Activated naive CD8-positive, alpha-beta T cell treated with anti-CD3 and anti-CD28 coated beads, Interleukin-2, amount 50 U/mL, for 24 hours (primary cell): ENCODE data around the gene AFG3L2.

Experiments
- ATAC-seq: fragments of 150-1000 bp; cut with Tn5 transposase; one replicate; pipeline ENCODE4 v1.10.0; 2021
- DNase-seq: peaks from one replicate; pipeline ENCODE4 v3.0.0; 2021
- H3K27ac Mint-ChIP-seq: one replicate; pipeline ENCODE4 v1.8.0; 2021; ENCODE audit warnings: mild to moderate bottlenecking, mixed read lengths
- H3K27me3 Mint-ChIP-seq: one replicate; pipeline ENCODE4 v1.8.0; 2021; ENCODE audit warnings: mixed read lengths
- H3K36me3 Mint-ChIP-seq: one replicate; pipeline ENCODE4 v1.8.0; 2021; ENCODE audit warnings: low read depth, mixed read lengths
- H3K4me1 Mint-ChIP-seq: one replicate; pipeline ENCODE4 v1.8.0; 2021; ENCODE audit warnings: mixed read lengths
- H3K4me3 Mint-ChIP-seq: one replicate; pipeline ENCODE4 v1.8.0; 2021; ENCODE audit warnings: mild to moderate bottlenecking, moderate library complexity, mixed read lengths
- H3K9me3 Mint-ChIP-seq: one replicate; pipeline ENCODE4 v1.8.0; 2021; ENCODE audit warnings: mixed read lengths

Gene AFG3L2

GRCh38 chr18:12313530-12314245 is 63.3 kb downstream of the AFG3L2 start:
- Mint-ChIP-seq H3K27ac (no peak overlapping the region), H3K36me3 (peaks cover 24% of the 10 kb centered on the region), H3K4me3 (no peak overlapping the region), H3K9me3 (peaks cover 14% of the 10 kb centered on the region), H3K27me3 (peaks cover 14% of the 10 kb centered on the region), H3K4me1 (peaks cover 18% of the 10 kb centered on the region)
- no peak for DNase-seq
- no peak for ATAC-seq

DNA sequence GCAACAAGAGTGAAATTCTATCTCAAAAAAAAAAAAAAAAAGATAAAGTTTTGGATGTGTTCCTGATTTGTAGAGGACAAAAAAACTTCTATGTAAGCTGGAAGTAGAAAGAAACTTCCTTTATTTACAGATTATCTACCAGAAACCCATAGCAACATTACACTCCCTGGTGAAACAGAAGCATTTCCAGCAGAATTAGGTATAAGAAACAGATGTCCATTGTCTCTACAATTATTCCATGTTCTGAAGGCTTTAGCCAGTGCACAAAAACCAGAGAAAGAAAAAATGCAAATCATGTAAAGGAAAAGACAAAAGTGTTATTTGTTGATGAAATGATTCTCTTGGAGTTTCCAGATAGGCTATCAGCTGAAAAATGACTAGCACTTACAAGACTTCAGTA is 64.1 kb downstream of the AFG3L2 start:
- peaks cover 24% of the 10 kb centered on the region for H3K36me3 Mint-ChIP-seq
- no peak overlapping the region for H3K27ac Mint-ChIP-seq

GRCh38 chr18:12310762-12311161 is 66.3 kb downstream of the AFG3L2 start:
- ATAC-seq = no peak
- Mint-ChIP-seq H3K27ac (no peak overlapping the region), H3K9me3 (peaks cover 14% of the 10 kb centered on the region), H3K4me3 (no peak overlapping the region), H3K27me3 (peaks cover 34% of the 10 kb centered on the region), H3K4me1 (peaks cover 22% of the 10 kb centered on the region), H3K36me3 (peaks cover 24% of the 10 kb centered on the region)
- no peak for DNase-seq

More for the DNA sequence above, 64.1 kb downstream of the AFG3L2 start:
- no peak for DNase-seq
- H3K4me1 Mint-ChIP-seq = peaks cover 17% of the 10 kb centered on the region
- no peak for ATAC-seq
- H3K4me3 Mint-ChIP-seq = no peak overlapping the region
- peaks cover 14% of the 10 kb centered on the region for H3K9me3 Mint-ChIP-seq
- peaks cover 17% of the 10 kb centered on the region for H3K27me3 Mint-ChIP-seq

- H3K4me1 Mint-ChIP-seq = peaks cover 19% of the 10 kb centered on the region
- H3K27ac Mint-ChIP-seq = no peak overlapping the region
- peaks cover 38% of the 10 kb centered on the region for H3K27me3 Mint-ChIP-seq
- ATAC-seq (no peak), DNase-seq (no peak)
- peak overlapping the region; percentile 74 for H3K4me3 Mint-ChIP-seq
- H3K9me3 Mint-ChIP-seq = peaks cover 14% of the 10 kb centered on the region
- peaks cover 24% of the 10 kb centered on the region for H3K36me3 Mint-ChIP-seq
Measured at GRCh38 chr18:12309683-12310198, 67.3 kb downstream of the AFG3L2 start.

DNA sequence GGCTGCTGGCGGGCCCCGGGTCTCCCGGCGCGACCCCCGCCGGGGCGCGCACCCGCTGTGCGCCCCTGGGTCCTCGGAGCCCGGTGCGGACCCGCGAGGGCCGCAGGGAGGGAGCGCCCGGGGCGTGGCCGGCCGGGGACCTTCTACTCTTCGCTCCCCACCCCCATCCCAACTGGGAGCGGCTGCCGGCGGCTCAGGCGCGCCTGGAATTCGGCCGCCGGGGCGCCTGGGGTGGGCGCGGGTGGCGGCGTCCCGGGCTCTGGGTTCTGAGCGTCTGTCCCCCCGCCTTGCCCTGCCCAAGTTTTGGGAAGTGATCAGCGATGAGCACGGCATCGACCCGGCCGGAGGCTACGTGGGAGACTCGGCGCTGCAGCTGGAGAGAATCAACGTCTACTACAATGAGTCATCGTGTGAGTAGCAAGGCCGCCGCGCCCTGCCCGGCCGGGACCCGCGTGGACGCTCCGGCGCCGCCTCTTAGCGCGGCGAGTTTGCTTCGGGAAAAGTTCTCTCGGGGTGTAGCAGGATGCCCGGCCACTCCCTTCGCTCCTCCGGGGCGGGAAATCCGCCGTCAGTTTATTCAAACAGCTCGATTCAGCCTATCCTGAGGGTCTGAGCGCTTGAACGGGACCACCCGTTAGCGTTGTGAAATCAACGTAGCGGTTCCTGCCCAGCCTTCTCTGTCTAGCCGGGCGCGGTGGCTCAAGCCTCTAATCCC is 68.5 kb downstream of the AFG3L2 start:
- Mint-ChIP-seq H3K4me1 (peaks cover 19% of the 10 kb centered on the region), H3K9me3 (peaks cover 14% of the 10 kb centered on the region), H3K27ac (no peak overlapping the region), H3K36me3 (peaks cover 24% of the 10 kb centered on the region), H3K27me3 (peaks cover 41% of the 10 kb centered on the region), H3K4me3 (peak overlapping the region; percentile 74)
- ATAC-seq (peak; percentile 75), DNase-seq (peak; percentile 53)

GRCh38 chr18:12307701-12308385 is 69.2 kb downstream of the AFG3L2 start, which contains the start of gene TUBB6:
Gene TUBB6 (plus strand): TSS chr18:12308241. CDS start chr18:12308293, 52 bp downstream.
- H3K27ac Mint-ChIP-seq = peak within 1 kb of the TSS; percentile 59
- peak; percentile 62 for DNase-seq
- H3K4me3 Mint-ChIP-seq = peak within 1 kb of the TSS; percentile 75
- peaks cover 14% of the 10 kb centered on the region for H3K9me3 Mint-ChIP-seq
- H3K36me3 Mint-ChIP-seq = peaks cover 19% of the 10 kb centered on the region
- ATAC-seq = peak; percentile 70
- H3K27me3 Mint-ChIP-seq = peaks cover 41% of the 10 kb centered on the region
- H3K4me1 Mint-ChIP-seq = peaks cover 19% of the 10 kb centered on the region

- no peak for DNase-seq
- Mint-ChIP-seq H3K27me3 (peaks cover 41% of the 10 kb centered on the region), H3K4me3 (peak overlapping the region; percentile 75), H3K27ac (peak overlapping the region; percentile 59), H3K36me3 (peaks cover 19% of the 10 kb centered on the region), H3K9me3 (peaks cover 14% of the 10 kb centered on the region), H3K4me1 (peaks cover 19% of the 10 kb centered on the region)
- ATAC-seq = no peak
Measured at GRCh38 chr18:12306752-12307700, 70.0 kb downstream of the AFG3L2 start.

DNA sequence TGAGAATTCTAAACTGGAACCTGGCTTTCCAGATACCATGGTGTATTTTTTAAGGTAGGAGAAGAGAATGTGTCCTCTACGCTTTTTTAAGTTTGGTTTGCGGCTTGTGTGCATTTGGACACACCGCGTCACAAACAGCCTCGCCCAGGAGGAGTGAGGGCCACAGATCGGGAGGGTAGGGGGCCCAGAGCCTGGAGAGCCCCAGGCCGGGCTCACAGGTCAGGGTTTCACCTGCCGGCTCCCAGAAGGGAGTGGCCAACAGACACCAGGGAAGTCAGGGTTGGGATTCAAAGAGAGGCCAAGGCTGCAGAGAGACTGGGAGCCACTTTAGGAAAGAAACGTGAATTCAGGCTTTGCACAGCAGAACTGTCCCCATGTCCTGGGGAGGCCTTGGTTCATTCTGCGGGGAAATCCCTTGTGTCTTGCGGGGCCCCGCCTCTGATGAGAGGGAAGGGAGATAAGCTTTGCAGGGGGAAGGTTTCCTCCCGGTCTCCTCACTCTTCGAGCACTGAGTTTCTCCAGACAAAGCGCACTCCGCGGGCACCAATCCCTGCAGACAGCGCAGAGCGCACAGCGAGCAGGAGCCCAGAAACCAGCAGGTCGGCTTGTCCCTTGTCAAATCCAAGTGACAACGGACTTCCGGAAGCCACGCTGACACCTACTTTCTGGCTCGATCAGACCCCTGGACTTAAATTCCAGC is 70.9 kb downstream of the AFG3L2 start:
- peaks cover 19% of the 10 kb centered on the region for H3K4me1 Mint-ChIP-seq
- H3K27me3 Mint-ChIP-seq = peaks cover 41% of the 10 kb centered on the region
- ATAC-seq (no peak), DNase-seq (no peak)
- H3K27ac Mint-ChIP-seq = no peak overlapping the region
- no peak overlapping the region for H3K4me3 Mint-ChIP-seq
- H3K9me3 Mint-ChIP-seq = peaks cover 7% of the 10 kb centered on the region
- H3K36me3 Mint-ChIP-seq = peaks cover 12% of the 10 kb centered on the region

GRCh38 chr18:12305211-12305610 is 71.8 kb downstream of the AFG3L2 start:
- Mint-ChIP-seq H3K4me3 (no peak overlapping the region), H3K36me3 (peaks cover 5% of the 10 kb centered on the region), H3K9me3 (no peaks in the 10 kb centered on the region), H3K4me1 (peaks cover 19% of the 10 kb centered on the region), H3K27ac (no peak overlapping the region), H3K27me3 (peaks cover 36% of the 10 kb centered on the region)
- ATAC-seq (no peak), DNase-seq (no peak)

DNA sequence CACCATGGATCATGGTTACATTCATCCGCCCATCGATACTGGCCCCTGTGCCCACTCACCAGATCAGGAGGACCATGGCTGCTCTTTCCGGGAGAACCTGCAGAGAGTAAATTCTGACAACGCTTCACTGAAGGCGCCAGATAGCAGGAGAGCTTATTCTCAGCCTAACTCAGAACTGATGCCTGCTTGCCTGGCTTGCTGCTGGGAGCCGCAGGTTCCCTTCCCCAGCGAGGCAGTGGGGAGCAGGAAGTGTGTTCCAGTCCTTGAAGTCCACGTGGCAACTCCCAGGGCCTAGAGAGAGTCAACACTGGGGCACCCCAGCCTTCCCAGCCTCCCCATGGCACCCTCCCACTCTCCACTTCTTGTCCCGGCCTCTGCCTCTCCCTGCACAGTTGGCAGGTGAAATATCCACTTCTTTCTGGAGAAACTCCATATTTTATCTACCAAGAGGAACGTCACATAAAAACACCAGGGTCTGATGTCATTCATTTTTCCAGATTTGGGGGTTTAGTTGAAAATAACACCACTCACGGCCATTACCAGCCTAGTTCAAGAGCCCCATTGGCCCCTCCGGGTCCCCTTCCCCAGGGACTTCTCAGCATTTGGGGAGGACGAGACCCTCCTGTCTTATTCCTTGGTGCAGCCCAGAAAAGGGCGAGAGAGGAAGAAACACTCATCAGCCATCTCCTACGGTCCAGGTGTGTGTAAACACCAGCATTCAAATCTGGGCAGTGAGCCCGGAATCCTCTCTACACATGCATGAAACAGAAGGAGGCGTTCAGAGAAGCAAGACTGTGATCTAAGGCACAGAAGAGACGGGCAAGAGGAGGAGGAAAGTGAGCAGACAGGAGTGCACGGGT is 72.4 kb downstream of the AFG3L2 start:
- H3K4me3 Mint-ChIP-seq = no peak overlapping the region

DNA sequence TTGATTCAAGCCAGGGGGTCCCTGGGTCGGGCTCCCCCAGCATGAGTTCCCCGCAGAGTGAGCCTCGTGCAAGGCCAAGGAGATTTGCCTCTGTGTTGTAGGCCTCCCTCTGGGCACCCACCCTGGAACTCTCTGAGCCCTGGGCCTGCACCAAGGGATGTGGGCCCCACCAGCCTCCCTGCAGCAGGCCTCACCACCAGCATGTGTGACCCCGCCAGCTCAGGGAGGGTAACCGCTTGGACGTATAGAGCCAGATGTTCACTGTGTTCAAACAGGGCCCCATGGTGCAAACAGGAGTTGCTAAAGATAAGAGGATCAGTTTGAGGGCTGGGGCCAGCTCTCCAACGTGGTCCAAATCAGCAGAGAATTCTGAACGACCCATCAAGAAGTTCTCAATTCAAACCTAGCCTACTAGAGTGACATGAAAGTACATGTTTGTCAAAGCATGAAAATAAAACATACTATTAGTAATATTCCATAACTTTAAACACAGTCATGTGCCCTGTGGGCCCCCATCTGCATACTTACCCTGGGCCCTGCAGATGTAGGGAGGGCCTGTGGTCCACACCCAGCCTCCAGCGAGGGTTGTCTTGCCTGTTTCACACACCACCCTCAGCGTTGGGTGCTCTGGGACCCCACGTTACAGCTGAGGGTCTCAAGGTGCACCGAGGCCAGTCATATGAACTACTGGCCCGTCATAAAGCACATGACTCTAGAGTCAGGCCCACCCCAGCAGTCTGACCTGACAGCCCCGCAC is 74.5 kb downstream of the AFG3L2 start:
- H3K36me3 Mint-ChIP-seq = no peaks in the 10 kb centered on the region
- peaks cover 8% of the 10 kb centered on the region for H3K4me1 Mint-ChIP-seq
- H3K9me3 Mint-ChIP-seq = no peaks in the 10 kb centered on the region
- H3K27me3 Mint-ChIP-seq = peaks cover 24% of the 10 kb centered on the region
- DNase-seq (no peak), ATAC-seq (no peak)
- H3K4me3 Mint-ChIP-seq = no peak overlapping the region
- H3K27ac Mint-ChIP-seq = no peak overlapping the region

More for the DNA sequence above, 72.4 kb downstream of the AFG3L2 start:
- no peak for ATAC-seq
- H3K36me3 Mint-ChIP-seq = peaks cover 2% of the 10 kb centered on the region
- peaks cover 15% of the 10 kb centered on the region for H3K4me1 Mint-ChIP-seq
- H3K27me3 Mint-ChIP-seq = peaks cover 33% of the 10 kb centered on the region
- DNase-seq = no peak
- H3K9me3 Mint-ChIP-seq = no peaks in the 10 kb centered on the region
- H3K27ac Mint-ChIP-seq = no peak overlapping the region
